Heart left ventricle (tissue), 16 donors: ENCODE measurements around the gene ANXA2R. TPM values are rescaled to one million over a fixed set of nuclear protein-coding genes. Genes with fewer than 3 reads are reported as not detected.

Experiments
- ATAC-seq, 4 donors: fragments of 200-7000 bp; cut with Tn5 transposase; one replicate each; pipeline ENCODE4 v1.9.1; 2020 to 2022; ENCODE audit warnings: moderate library complexity in 4 of 4, mild to moderate bottlenecking in 3 of 4, moderate number of reproducible peaks in 1 of 4
- DNase-seq, 5 donors: peaks; one replicate each; pipeline ENCODE4 v3.0.0-alpha.2; 2020
- H3K27ac ChIP-seq, 12 donors: fragments of 200-600 bp; sonication (generic) in 4 of 12; one replicate each; pipeline versions ENCODE4 v1.5.0 to v1.8.0; 2016 to 2022; ENCODE audit warnings: mild to moderate bottlenecking in 2 of 12
- H3K27me3 ChIP-seq, 9 donors: fragments of 200-600 bp; sonication (generic) in 2 of 9; one replicate each; pipeline versions ENCODE4 v1.5.1 to v1.8.0; 2016 to 2022; ENCODE audit warnings: mild to moderate bottlenecking in 3 of 9
- H3K36me3 ChIP-seq, 9 donors: fragments of 200-600 bp; sonication (generic) in 2 of 9; one replicate each; pipeline versions ENCODE4 v1.5.0 to v1.8.0; 2018 to 2022; ENCODE audit warnings: mild to moderate bottlenecking in 2 of 9
- H3K4me1 ChIP-seq, 12 donors: fragments of 200-600 bp; sonication (generic) in 4 of 12; one replicate each; pipeline versions ENCODE4 v1.5.0 to v1.8.0; 2016 to 2022; ENCODE audit warnings: mild to moderate bottlenecking in 3 of 12
- H3K4me3 ChIP-seq, 12 donors: fragments of 200-600 bp; sonication (generic) in 4 of 12; one replicate each; pipeline versions ENCODE4 v1.5.0 to v1.8.0; 2017 to 2022; ENCODE audit warnings: mild to moderate bottlenecking in 9 of 12, moderate library complexity in 4 of 12
- H3K9me3 ChIP-seq, 12 donors: fragments of 200-600 bp; sonication (generic) in 4 of 12; one replicate each; pipeline versions ENCODE4 v1.5.0 to v1.8.0; 2016 to 2022; ENCODE audit warnings: mild to moderate bottlenecking in 1 of 12
- CTCF ChIP-seq, 12 donors: fragments of 200-600 bp; sonication (generic) in 4 of 12; IDR thresholded peaks; one replicate each; pipeline versions ENCODE4 v1.5.0 to v1.8.0; 2018 to 2022; ENCODE audit warnings: antibody characterized with exemption in 12 of 12, mild to moderate bottlenecking in 5 of 12
- POLR2A ChIP-seq, 2 donors: fragments of 450-650 bp; IDR thresholded peaks; one replicate each; pipeline ENCODE4 v1.6.1; 2017; ENCODE audit warnings: antibody characterized with exemption in 2 of 2, mild to moderate bottlenecking in 2 of 2, moderate library complexity in 2 of 2
- WGBS, 4 donors: extraction: QIAGEN DNeasy Blood & Tissue Kit in 2 of 4; methylation state at CpG; one replicate each; pipeline versions ENCODE4 v1.1.5 to v1.1.7; 2013 to 2018; 5-methylcytosine and 5-hydroxymethylcytosine counted together
- intact Hi-C, 10 donors: fragments of 100-400 bp; cut with DNase I; formaldehyde crosslinking; loops; one replicate each; pipeline versions ENCODE4 v1.11.1 to v1.14.2; 2022
- polyA plus RNA-seq, 2 donors: library from polyadenylated mRNA; stranded (reverse); fragments of 200-250 nt; gene quantifications; one replicate each; pipeline ENCODE4 v1.2.3, GENCODE V29; 2013
- total RNA-seq, 9 donors: library from RNA; depleted of rRNA in 2 of 9; stranded (reverse); fragments of >200 nt in 2 of 9; fragmentation: NEBNext Ultra II Directional in 3 of 9; extraction: Animal tissue kit (Norgen Biotek cat#: 25700) in 3 of 9; gene quantifications; one replicate each; pipeline versions ENCODE4 v1.1.0 to v1.2.4, GENCODE V29; 2016 to 2023
- donor health status: ischemic (EF 13 %, LVEDD 7.1; RV severe dilation, severe dysfunction).
- donor health status: healthy with polysubstance abuse.
- donor health status: DM: no; HTN: yes; CAD: no.
- donor health status: DM: no; HTN: no; CAD: no.
- donor health status: ischemic (EF 25% LVEDD 6.9; RV normal size, moderate dysfunction).
- donor health status: ischemic (EF 25% LVEDD 5.7; RV mildly dilated, moderate dysfunction).
- donor health status: healthy.
- donor health status: DM: yes; HTN: yes; CAD: no.
- donor health status: ischemic (EF 35%, LVEDD 5.7; RV mildly dilated, moderate dysfunction).
- donor health status: nonischemic (EF 11% LVEDD 7.7; RV severe dilation, severe dysfunction).
- donor health status: DM: yes; HTN: yes; CAD: no.
- donor health status: PGD.
- donor health status: ischemic (EF 29% LVEDD 5.4; RV normal size, mild dysfunction).
- donor health status: nonischemic (EF 23%, LVEDD 6.1; RV moderate dilation, normal function).

ANXA2R gene
- total and polyA plus RNA-seq, 11 donors, result 0.49 to 2.4 (median 1.4) TPM

GRCh38 chr5:43017428-43017815, 22.7 kb downstream of the ANXA2R start:
- ATAC-seq (peak; percentile 63 to 72 (median 64)), DNase-seq (peak in 4 of 5 donors; percentile 40 to 56 (median 50))
- intact Hi-C loops, result loop anchor here in 2 of 10 donors (1.0 to 2.0 kb wide), 2 partner anchors 9 to 47 kb away; no protein-coding TSS in a partner anchor
- H3K4me1 ChIP-seq, result peaks cover 0 to 44% (median 9%) of the 10 kb centered on the region in 12 donors
- H3K27ac ChIP-seq, result peak overlapping the region; percentile 90 to 99 (median 94)
- peaks cover 0 to 82% (median 23%) of the 10 kb centered on the region in 9 donors for H3K27me3 ChIP-seq
- peak overlapping the region; percentile 44 to 73 (median 63) for H3K4me3 ChIP-seq
- no peaks in the 10 kb centered on the region for H3K9me3 ChIP-seq
- 3 to 17% (median 6%) methylated on average over 13 of the region's 13 CpGs for WGBS, 4 donors
- no peak for TF ChIP-seq CTCF (IDR thresholded peaks at IDR 0.05)
- TF ChIP-seq POLR2A (IDR thresholded peaks at IDR 0.05), result no peak
- H3K36me3 ChIP-seq, result no peaks in the 10 kb centered on the region

GRCh38 chr5:43016217-43016779, 23.8 kb downstream of the ANXA2R start:
- 52 to 70% (median 58%) methylated on average over 5 of the region's 5 CpGs for WGBS, 4 donors
- Histone ChIP-seq H3K36me3 (no peaks in the 10 kb centered on the region), H3K4me1 (peaks cover 0 to 41% (median 9%) of the 10 kb centered on the region in 12 donors), H3K27me3 (peaks cover 0 to 74% (median 14%) of the 10 kb centered on the region in 9 donors), H3K9me3 (no peaks in the 10 kb centered on the region), H3K27ac (peak overlapping the region in 4 of 12 donors; percentile 90 to 99 (median 95)), H3K4me3 (peak overlapping the region in 1 of 12 donors; percentile 73)
- ATAC-seq, result no peak
- intact Hi-C loops, result loop anchor here in 1 of 10 donors (2.0 kb wide), 1 partner anchor 49 kb away; no protein-coding TSS in a partner anchor
- no peak for DNase-seq
- TF ChIP-seq CTCF (IDR thresholded peaks at IDR 0.05), result no peak
- TF ChIP-seq POLR2A (IDR thresholded peaks at IDR 0.05), result no peak

- no peak overlapping the region for H3K27ac ChIP-seq
- intact Hi-C loops, result no loop called here
- no peak overlapping the region for H3K4me3 ChIP-seq
- no peaks in the 10 kb centered on the region for H3K9me3 ChIP-seq
- no peak for TF ChIP-seq CTCF (IDR thresholded peaks at IDR 0.05)
- TF ChIP-seq POLR2A (IDR thresholded peaks at IDR 0.05), result no peak
- DNase-seq, result no peak
- ATAC-seq, result no peak
- no peaks in the 10 kb centered on the region for H3K36me3 ChIP-seq
- peaks cover 0 to 66% (median 3%) of the 10 kb centered on the region in 9 donors for H3K27me3 ChIP-seq
- peaks cover 0 to 41% (median 9%) of the 10 kb centered on the region in 12 donors for H3K4me1 ChIP-seq
Measured at GRCh38 chr5:43014522-43014921, 25.6 kb downstream of the ANXA2R start.

- H3K4me1 ChIP-seq, result peaks cover 0 to 37% (median 4%) of the 10 kb centered on the region in 12 donors
- H3K27me3 ChIP-seq, result peaks cover 0 to 67% (median 23%) of the 10 kb centered on the region in 9 donors
- peak overlapping the region in 1 of 12 donors; percentile 64 for H3K4me3 ChIP-seq
- intact Hi-C loops, result no loop called here
- H3K36me3 ChIP-seq, result no peaks in the 10 kb centered on the region
- no peaks in the 10 kb centered on the region for H3K9me3 ChIP-seq
- peak overlapping the region in 8 of 12 donors; percentile 15 to 98 (median 87) for H3K27ac ChIP-seq
- TF ChIP-seq POLR2A (IDR thresholded peaks at IDR 0.05) (no peak), CTCF (IDR thresholded peaks at IDR 0.05) (peak in 1 of 12 donors; percentile 1)
- ATAC-seq, result no peak
- WGBS, 4 donors, result 32 to 56% (median 40%) methylated on average over 3 of the region's 3 CpGs
- DNase-seq, result peak in 1 of 5 donors; percentile 34
Measured at GRCh38 chr5:43010935-43011315, 29.2 kb downstream of the ANXA2R start.
